Breast epithelium (tissue), 3 donors: ENCODE results near the gene LDLRAD1.

Source experiments
- CTCF ChIP-seq, 3 donors: fragments of 450-650 bp; IDR thresholded peaks; one replicate each; pipeline ENCODE4 v1.5.1; 2016 to 2017; ENCODE audit warnings: antibody characterized with exemption in 3 of 3, mild to moderate bottlenecking in 3 of 3, moderate library complexity in 3 of 3
- POLR2AphosphoS5 ChIP-seq, 3 donors: sonication (generic); formaldehyde crosslinking; IDR thresholded peaks; one replicate each; pipeline ENCODE4 v1.6.1; 2017; ENCODE audit warnings: antibody characterized with exemption in 3 of 3

- no peak for TF ChIP-seq CTCF (IDR thresholded peaks at IDR 0.05)
- no peak for TF ChIP-seq POLR2AphosphoS5 (IDR thresholded peaks at IDR 0.05)
These were observed 53.9 kb downstream of the LDLRAD1 start for GRCh38 chr1:53964109-53964508.
